ENCODE results near the gene PLCH2.

GRCh38 chr1:2546515-2547209 lies 70.6 kb downstream of the PLCH2 start:
- TF ChIP-seq, protein P1, sequence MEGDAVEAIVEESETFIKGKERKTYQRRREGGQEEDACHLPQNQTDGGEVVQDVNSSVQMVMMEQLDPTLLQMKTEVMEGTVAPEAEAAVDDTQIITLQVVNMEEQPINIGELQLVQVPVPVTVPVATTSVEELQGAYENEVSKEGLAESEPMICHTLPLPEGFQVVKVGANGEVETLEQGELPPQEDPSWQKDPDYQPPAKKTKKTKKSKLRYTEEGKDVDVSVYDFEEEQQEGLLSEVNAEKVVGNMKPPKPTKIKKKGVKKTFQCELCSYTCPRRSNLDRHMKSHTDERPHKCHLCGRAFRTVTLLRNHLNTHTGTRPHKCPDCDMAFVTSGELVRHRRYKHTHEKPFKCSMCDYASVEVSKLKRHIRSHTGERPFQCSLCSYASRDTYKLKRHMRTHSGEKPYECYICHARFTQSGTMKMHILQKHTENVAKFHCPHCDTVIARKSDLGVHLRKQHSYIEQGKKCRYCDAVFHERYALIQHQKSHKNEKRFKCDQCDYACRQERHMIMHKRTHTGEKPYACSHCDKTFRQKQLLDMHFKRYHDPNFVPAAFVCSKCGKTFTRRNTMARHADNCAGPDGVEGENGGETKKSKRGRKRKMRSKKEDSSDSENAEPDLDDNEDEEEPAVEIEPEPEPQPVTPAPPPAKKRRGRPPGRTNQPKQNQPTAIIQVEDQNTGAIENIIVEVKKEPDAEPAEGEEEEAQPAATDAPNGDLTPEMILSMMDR (conservative IDR thresholded peaks at IDR 0.05; ENCODE audit: low read length): no peak
- TF ChIP-seq EZH2phosphoT487 (IDR thresholded peaks at IDR 0.05; ENCODE audit: borderline replicate concordance): no peak
